Panc1 (cell line): Measurements from ENCODE around the gene PDE8B. TPM values are rescaled to one million over a fixed set of nuclear protein-coding genes. Genes with fewer than 3 reads are reported as not detected.

ENCODE experiments used
- ATAC-seq: fragments of 200-7000 bp; cut with Tn5 transposase; 2 replicates; pipeline ENCODE4 v1.9.1; 2020; ENCODE audit warnings: mild to moderate bottlenecking, moderate library complexity
- BruUV-seq: library from RNA; stranded (reverse); fragments of 400-500 nt; replicated peaks from 2 replicates; lab custom pipeline; 2021; lab: Mats Ljungman, UMichigan
- CTCF ChIA-PET: fragments of 300-600 bp; sonication (Branson Sonifier 250); formaldehyde crosslinking; loops from one replicate; lab custom pipeline; 2022; ENCODE audit warnings: antibody characterized with exemption; lab: Charles Lee
- POLR2A ChIA-PET: fragments of 300-600 bp; sonication (Branson Sonifier 250); formaldehyde crosslinking; loops from one replicate; lab custom pipeline; 2022; ENCODE audit warnings: antibody characterized with exemption; lab: Charles Lee
- DNase-seq: peaks from one replicate; pipeline ENCODE4 v3.0.0-alpha.2; 2010; ENCODE audit warnings: low read depth, low spot score
- H3K27ac ChIP-seq: 2 replicates; pipeline ENCODE4 v1.5.1; 2011; ENCODE audit warnings: mild to moderate bottlenecking, low read length, inconsistent platforms
- H3K27me3 ChIP-seq: fragments of 200-500 bp; sonication (Bioruptor generic); 2 replicates; pipeline ENCODE4 v1.6.0; 2014; ENCODE audit warnings: low read length, inconsistent platforms; ENCODE audit not compliant: control insufficient read depth, insufficient read depth
- H3K36me3 ChIP-seq: fragments of 200-500 bp; sonication (Bioruptor generic); 2 replicates; pipeline ENCODE4 v1.5.1; 2014; ENCODE audit warnings: inconsistent platforms, mild to moderate bottlenecking, low read length, moderate library complexity; ENCODE audit not compliant: control insufficient read depth, insufficient read depth
- H3K4me1 ChIP-seq: 2 replicates; pipeline ENCODE4 v1.5.1; 2011; ENCODE audit warnings: inconsistent platforms, mild to moderate bottlenecking, low read length, moderate library complexity; ENCODE audit not compliant: control insufficient read depth, insufficient read depth
- H3K4me3 ChIP-seq, 2 experiments: 2 replicates each; pipeline ENCODE4 v1.5.1; 2011 to 2012; ENCODE audit warnings: low read depth in 2 of 2, low read length in 2 of 2, mild to moderate bottlenecking in 2 of 2, inconsistent platforms in 1 of 2, moderate library complexity in 1 of 2
- H3K9me3 ChIP-seq: fragments of 200-500 bp; sonication (Bioruptor generic); 2 replicates; pipeline ENCODE4 v1.5.1; 2014; ENCODE audit warnings: low read depth, mild to moderate bottlenecking, inconsistent platforms, low read length, moderate library complexity; ENCODE audit not compliant: control insufficient read depth, insufficient read depth
- POLR2AphosphoS5 ChIP-seq: IDR thresholded peaks from 2 replicates; pipeline ENCODE4 v1.6.1; 2012; ENCODE audit warnings: mild to moderate bottlenecking, low read depth, low read length, moderate library complexity
- REST ChIP-seq, 2 experiments: IDR thresholded peaks; 2 replicates each; pipeline ENCODE4 v1.6.1; 2011 to 2012; ENCODE audit warnings: low read depth in 2 of 2, control low read depth in 1 of 2, low read length in 1 of 2, mild to moderate bottlenecking in 1 of 2, moderate library complexity in 1 of 2; ENCODE audit not compliant: insufficient read depth in 1 of 2
- SIN3A ChIP-seq: IDR thresholded peaks from 2 replicates; pipeline ENCODE4 v1.6.1; 2012; ENCODE audit warnings: low read depth, mild to moderate bottlenecking, low read length, moderate library complexity, borderline replicate concordance; ENCODE audit not compliant: insufficient read depth
- TCF7L2 ChIP-seq: IDR thresholded peaks from 2 replicates; pipeline ENCODE4 v1.6.1; 2011; ENCODE audit warnings: mild to moderate bottlenecking, low read depth, low read length, inconsistent platforms
- in situ Hi-C: cut with HindIII; loops from 2 replicates; pipeline ENCODE4 v1.10.0; 2016; ENCODE audit warnings: low sequenced_read_pairs, low pct_unique_long_range_greater_than_20kb
- intact Hi-C: fragments of 100-400 bp; cut with micrococcal nuclease; formaldehyde crosslinking; loops from one replicate; pipeline ENCODE4 v1.10.0; 2022; ENCODE audit not compliant: unreplicated experiment
- total RNA-seq: library from RNA; stranded (reverse); gene quantifications from one replicate; pipeline ENCODE4 v1.2.1, GENCODE V29; 2021; ENCODE audit not compliant: unreplicated experiment
- TF ChIP-seq, protein P1 (sequence below): fragments of 450-650 bp; IDR thresholded peaks from 2 replicates; pipeline ENCODE4 v1.5.1; 2017; ENCODE audit warnings: mild to moderate bottlenecking

The PDE8B gene
- total RNA-seq, 1 experiment from 2014 or later, result 0.62 TPM

GRCh38 chr5:77328930-77329647 lies 118.6 kb downstream of the PDE8B start:
- Histone ChIP-seq H3K4me3 (no peak overlapping the region), H3K27ac (no peak overlapping the region), H3K27me3 (peaks cover 17% of the 10 kb centered on the region; the same call in 1 of the 2 replicates), H3K4me1 (no peaks in the 10 kb centered on the region), H3K36me3 (no peaks in the 10 kb centered on the region), H3K9me3 (no peaks in the 10 kb centered on the region)
- POLR2A ChIA-PET, result no interaction called here
- no TSS peak for BruUV-seq
- intact Hi-C loops, result no loop called here
- CTCF ChIA-PET, result no interaction called here
- TF ChIP-seq SIN3A (no peak), TCF7L2 (no peak), POLR2AphosphoS5 (no peak), REST (IDR thresholded peaks at IDR 0.05; ENCODE audit: insufficient read depth in 1 of 2, low read depth in 2 of 2, low read length in 1 of 2) (no peak)
- TF ChIP-seq, protein P1, sequence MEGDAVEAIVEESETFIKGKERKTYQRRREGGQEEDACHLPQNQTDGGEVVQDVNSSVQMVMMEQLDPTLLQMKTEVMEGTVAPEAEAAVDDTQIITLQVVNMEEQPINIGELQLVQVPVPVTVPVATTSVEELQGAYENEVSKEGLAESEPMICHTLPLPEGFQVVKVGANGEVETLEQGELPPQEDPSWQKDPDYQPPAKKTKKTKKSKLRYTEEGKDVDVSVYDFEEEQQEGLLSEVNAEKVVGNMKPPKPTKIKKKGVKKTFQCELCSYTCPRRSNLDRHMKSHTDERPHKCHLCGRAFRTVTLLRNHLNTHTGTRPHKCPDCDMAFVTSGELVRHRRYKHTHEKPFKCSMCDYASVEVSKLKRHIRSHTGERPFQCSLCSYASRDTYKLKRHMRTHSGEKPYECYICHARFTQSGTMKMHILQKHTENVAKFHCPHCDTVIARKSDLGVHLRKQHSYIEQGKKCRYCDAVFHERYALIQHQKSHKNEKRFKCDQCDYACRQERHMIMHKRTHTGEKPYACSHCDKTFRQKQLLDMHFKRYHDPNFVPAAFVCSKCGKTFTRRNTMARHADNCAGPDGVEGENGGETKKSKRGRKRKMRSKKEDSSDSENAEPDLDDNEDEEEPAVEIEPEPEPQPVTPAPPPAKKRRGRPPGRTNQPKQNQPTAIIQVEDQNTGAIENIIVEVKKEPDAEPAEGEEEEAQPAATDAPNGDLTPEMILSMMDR, result no peak
- DNase-seq (no peak), ATAC-seq (no peak)
- in situ Hi-C loops, result no loop called here

DNA sequence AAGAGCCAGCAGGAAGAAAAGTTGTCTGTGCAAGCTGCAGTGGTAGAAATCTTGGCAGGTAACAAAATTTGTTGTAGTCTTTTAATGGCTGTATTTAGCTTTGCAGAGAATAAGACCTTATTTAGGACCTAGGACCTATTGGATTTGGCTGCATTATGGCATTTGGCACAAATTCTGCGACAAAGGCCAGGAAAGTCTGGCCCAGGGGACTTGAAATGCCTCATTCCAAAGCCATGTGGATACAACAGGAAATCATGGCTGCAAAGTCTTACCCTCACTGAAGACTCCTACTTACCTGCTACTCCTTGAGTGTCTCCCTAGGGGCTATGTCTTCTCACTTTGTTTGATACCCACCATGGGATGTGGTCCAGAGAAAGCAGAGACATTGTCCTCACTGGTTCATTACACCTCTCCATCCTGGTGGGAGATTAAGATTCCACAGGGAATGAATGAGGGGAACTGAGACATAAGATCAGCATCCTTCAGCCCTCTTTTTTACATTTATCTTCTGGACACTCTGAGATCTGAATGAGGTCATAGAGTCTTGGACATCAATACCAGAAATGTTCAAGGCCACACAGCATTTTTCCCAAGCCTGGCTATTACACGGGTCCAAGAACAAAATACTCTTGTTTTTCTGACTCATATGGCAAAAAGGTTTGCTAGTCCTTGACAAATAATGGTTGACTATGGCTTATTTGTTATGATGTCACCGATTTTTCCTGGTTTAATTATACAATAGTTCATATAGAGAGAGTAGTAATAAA lies 119.4 kb downstream of the PDE8B start:
- H3K9me3 ChIP-seq, result no peaks in the 10 kb centered on the region
- ATAC-seq, result no peak
- peaks cover 17% of the 10 kb centered on the region; the same call in 1 of the 2 replicates for H3K27me3 ChIP-seq
- BruUV-seq, result no TSS peak
- no peak overlapping the region for H3K27ac ChIP-seq
- intact Hi-C loops (no loop called here), in situ Hi-C loops (no loop called here)
- H3K36me3 ChIP-seq, result no peaks in the 10 kb centered on the region
- POLR2A ChIA-PET, result no interaction called here
- no peak for DNase-seq
- H3K4me1 ChIP-seq, result no peaks in the 10 kb centered on the region
- TF ChIP-seq REST (IDR thresholded peaks at IDR 0.05; ENCODE audit: insufficient read depth in 1 of 2, low read depth in 2 of 2, low read length in 1 of 2), result no peak
- TF ChIP-seq, protein P1, result no peak
- TF ChIP-seq TCF7L2, result no peak
- no peak for TF ChIP-seq POLR2AphosphoS5
- no peak for TF ChIP-seq SIN3A
- CTCF ChIA-PET, result no interaction called here
- H3K4me3 ChIP-seq, result no peak overlapping the region
